Retina (tissue), 1 donor: ENCODE results near the gene DCBLD1.
"Not testable (repeated sequence)": the region's sequence is repeated elsewhere in the genome, so short reads cannot be mapped to it uniquely, and the experiment has no call there.

Experiments used
- DNase-seq: peaks from one replicate; pipeline ENCODE4 v3.0.0-alpha.2; 2016

Gene DCBLD1

DNA sequence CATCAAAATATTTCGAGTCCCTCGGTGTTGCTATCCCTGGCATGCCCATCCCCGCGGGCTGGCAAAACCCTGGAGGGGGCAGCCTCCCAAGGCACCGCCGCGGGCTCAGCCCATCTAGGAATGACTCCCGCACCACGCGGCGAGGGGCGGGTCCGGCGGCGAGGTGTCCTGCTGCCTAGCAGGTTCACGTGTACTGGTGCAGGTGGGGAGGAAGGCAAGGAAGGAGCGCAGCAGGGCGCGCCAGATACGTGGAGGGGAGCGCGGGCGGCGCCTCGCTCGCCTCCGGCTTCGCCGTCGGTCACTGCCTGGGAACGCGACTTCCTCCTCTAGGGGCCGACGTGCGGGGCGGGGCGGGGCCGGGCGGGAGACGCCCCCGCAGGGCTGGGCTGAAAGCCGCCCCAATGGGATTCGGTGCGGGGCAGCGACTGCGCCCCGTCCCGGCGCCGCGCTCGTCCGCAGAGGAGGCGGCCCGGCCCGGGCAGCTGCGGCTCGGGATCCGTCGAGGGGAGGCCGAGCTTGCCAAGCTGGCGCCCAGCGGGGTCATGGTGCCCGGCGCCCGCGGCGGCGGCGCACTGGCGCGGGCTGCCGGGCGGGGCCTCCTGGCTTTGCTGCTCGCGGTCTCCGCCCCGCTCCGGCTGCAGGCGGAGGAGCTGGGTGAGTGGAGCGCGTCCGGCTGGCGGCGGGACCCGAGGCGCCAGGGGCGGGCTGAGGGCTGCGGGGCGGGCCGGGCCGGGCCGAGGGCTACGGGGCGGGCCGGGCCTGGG lies at the start of gene DCBLD1:
DCBLD1 (plus strand) TSS at position 435 of the 764 bp plus-strand sequence; CDS start at position 543, 108 bp downstream.
- DNase-seq, result peak; percentile 68

DNA sequence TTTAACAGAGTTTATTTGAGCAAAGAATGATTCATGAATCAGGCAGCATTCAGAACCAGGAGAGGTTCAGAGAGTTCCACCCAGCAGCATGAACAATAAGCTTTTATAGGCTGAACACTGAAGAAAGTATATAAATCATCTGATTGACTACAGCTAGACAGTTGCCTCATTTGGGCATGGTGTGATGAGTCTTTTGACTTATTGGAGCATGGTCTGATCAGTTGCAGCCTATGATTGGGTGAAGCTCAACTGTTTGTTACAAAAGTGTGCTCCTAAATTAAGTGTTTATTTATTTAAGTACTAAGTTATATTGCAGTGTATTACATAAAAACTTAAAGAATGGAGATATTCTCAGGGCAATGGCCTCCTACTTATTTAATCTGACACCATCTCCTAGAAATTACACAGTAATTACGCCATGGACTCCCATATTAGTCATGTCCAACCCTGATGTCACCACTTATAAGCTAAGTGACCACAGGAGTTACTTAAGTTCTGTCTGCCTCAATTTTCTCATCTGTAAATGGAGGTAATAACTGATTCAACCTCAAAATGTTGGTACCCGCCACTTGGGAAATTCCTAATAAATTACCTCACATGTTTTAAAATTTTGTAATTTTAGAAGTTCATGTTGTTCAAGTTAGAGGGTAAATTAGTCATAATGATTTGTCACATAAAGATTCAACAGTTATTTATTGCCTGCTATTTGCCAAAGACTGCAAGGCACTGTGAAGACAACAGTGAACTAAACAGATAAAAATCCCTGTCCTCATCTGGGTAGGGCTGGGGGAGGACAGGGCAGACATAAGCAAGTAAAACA lies 41.6 kb upstream of the DCBLD1 start:
- DNase-seq, result no peak

DNA sequence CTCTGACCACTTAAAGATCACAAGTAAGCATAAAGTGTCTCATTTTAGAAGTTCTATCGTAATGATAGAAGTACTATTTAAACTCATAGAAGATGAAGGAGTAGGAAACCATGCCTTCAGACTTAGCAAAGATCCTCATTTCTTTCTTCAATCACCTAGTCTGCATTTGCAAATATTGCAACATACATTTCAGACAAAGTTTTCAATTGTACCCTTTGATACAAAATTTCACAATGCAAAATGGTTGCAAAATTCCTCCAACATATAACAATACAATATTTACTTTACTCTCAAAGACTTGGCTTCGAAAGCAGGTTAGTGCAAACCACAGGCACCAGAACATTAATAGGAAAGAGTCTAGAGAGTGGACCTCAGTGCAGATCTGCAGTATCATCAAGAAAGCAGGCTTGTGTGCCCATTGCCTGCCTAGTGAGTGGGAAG lies 40.6 kb upstream of the DCBLD1 start:
- no peak for DNase-seq

DNA sequence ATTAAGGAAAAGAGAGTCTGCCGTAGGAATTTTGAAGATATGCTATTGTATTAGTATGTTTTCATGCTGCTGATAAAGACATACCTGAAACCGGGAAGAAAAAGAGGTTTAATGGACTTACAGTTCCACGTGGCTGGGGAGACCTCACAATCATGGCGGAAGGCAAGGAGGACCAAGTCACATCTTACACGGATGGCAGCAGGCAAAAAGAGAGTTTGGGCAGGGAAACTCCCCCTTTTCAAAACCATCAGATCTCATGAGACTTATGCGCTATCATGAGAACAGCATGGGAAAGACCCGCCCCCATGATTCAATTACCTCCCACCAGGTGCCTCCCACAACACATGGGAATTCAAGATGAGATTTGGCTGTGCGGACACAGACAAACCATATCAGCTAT lies 40.2 kb upstream of the DCBLD1 start:
- DNase-seq, result not testable (repeated sequence)

DNA sequence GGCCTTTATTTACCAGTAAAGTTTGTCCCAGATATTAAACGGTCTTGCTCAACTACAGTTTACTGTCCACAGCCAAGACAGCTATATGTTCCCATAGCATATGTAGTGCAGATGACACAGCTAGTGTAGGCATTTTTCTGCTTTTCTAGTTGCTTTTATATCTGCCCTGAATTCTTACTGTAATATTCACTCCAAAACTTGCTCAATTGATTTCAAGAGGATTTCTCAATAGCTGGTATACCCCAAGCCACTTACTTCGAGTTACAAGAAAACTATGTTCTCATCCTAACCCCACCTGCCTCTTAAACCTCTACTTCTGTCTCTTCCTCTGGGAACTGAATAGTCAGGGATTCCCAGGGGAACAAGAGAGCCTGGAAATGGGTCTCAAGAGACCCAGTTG lies 37.9 kb upstream of the DCBLD1 start:
- DNase-seq, result no peak

DNA sequence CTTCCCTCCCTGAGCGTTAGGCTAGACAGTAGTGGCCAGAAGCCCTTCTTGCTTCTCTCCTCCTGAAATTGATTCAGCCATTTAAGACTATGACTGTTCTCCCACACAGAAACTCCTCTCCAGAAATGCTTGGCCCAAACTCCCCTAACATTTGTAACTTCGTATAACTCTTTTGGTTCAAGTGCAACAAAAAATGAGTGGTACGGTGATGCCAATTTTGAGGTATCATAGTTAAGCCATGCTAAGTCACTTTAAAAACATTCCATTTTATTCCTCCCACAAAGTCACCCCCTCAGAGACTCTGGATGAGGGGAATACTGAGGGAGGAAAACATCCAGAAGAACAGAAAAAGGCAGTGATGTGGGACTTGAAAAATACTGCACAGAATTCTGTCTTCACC lies 35.6 kb upstream of the DCBLD1 start:
- no peak for DNase-seq

DNA sequence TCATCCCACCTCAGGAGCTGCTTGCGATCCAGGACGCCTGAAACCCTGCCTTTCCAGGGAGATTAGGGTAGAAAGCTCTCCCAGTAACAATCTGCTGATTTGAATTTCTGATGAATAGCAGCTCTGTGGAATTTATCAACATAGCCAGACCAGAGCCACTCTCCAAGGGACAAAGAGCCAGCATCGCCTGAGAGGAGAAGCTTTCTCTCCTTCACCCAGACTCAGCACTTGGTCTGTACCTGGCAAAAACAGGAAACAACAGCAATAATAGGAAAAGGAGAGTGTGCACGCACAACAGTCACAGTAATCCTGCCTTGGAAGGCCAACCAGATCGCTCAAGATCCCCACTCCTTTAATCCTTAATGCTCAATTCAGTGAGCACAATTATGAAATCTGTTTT lies 34.5 kb upstream of the DCBLD1 start:
- DNase-seq, result no peak

DNA sequence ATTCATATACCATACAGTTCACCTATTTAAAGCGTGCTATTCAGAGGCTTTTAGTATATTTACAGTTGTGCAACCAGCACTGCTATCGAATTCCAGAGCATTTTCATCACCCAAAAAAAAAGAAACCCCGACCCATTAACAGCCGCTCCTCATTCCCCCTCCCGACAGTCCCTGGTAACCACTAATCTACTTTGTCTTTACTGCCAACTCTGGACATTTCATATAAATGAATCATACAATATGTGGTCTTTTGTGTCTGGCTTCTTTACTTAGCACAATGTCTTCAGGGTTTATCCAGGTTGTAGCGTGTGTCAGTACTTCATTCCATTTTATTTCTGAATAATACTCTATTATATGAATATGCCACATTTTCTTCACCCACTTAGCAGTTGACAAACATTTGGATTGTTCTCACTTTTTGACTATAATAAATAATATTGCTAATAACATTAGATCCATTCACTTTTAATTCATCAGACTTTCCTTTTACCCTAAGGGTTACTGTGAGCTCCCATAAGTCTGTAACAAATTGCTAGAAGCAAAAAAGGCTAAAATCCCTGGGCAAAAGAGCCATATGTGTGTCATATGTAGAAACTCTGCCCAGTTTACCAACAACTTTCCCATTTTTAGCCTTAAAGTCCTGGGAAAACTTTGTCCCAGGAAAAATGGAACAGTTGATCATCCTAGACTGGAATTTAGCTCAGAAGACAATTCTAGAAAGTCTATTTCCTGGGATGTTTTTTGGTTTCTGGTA lies 33.6 kb upstream of the DCBLD1 start:
- DNase-seq, result no peak

DNA sequence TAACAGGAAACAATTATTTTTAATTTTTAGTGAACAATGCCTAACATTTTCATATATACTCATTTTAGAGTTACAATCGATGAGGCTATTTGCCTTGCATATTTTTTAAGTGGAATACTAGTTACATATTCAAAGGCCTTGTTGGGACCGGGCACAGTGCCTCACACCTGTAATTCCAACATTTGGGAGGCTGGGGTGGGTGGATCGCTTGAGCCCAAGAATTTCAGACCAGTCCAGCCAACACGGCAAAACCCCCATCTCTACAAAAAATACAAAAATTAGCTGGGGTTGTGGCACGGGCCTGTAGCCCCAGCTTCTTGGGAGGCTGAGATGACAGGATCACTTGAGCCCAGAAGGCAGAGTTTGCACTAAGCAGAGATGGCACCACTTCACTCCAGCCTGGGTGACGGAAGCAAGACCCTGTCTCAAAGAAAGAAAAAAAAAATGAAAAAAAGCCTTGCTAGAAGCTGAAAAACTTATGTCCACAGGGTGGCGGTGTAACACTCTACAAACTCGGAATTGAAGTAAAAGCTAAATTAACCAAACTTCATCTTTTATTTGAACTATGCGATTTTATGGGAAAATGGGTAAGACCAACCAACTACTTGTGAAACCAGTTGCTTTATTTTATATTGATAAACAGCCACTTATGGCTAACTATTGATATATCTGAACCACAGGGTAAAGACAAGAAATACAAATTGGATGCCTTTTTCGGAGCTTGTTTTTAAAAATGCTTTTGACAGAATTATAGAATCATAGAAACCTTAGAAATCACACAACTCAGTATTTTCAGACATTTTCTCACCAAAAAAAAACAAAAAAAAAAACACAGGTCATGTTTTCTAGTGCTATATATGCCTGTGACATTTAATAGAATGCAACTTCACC lies 32.7 kb upstream of the DCBLD1 start:
- DNase-seq, result peak; percentile 67

DNA sequence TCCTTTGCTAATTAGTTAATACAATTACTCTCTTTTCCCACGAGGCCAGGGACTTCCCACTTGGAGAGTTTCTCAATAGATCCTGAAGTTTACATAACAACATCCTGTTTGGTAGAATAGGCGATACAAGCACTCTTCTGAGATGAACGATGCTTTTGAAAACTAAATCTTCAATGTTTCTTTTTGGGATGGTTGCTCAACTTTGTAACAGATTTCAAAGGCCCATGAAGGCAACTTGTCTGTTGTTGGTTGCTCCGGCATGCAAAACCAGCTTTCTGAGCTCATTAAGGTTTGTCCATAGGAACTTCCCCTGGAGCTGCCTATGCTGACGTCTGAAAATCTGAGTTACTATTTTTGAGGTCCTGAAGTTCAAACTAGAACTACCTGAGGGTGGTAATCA lies 30.8 kb upstream of the DCBLD1 start:
- DNase-seq, result no peak

DNA sequence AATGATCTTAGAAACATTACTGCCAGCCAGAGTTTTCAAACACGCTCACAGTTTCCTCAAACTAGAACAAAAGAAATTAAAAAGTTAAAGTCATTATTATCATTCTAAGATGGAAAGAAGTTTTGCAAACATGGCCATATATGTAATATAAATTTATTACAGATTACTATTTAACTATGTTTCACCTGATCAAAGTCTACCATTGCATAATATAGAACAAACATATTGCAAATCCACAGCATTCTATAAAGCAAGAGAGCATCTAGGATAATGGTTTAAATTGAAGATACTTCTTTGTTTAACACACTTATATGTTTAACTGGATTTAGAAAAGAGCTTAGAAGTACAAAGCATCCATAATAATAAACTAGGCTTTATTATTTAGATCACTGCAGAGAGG lies 26.2 kb upstream of the DCBLD1 start:
- no peak for DNase-seq

DNA sequence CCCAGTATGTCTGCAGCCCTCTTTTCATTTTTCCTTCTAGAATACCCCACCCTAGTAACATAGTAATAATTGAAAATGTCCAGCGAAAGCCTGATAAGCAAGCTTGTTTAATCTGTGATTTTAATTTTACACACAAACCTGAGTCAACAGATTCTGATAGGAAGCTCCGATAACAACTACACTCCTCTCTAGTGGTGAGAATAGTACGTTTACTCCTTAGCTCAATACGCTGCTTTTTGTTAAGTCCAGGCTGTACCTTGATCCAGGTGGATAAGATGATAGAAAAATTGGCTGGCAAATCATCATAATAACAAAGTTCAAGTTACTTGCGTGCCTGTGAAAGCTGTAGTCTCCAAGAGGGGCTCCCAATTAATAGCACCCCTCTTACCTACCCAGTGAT lies 25.5 kb upstream of the DCBLD1 start:
- no peak for DNase-seq

DNA sequence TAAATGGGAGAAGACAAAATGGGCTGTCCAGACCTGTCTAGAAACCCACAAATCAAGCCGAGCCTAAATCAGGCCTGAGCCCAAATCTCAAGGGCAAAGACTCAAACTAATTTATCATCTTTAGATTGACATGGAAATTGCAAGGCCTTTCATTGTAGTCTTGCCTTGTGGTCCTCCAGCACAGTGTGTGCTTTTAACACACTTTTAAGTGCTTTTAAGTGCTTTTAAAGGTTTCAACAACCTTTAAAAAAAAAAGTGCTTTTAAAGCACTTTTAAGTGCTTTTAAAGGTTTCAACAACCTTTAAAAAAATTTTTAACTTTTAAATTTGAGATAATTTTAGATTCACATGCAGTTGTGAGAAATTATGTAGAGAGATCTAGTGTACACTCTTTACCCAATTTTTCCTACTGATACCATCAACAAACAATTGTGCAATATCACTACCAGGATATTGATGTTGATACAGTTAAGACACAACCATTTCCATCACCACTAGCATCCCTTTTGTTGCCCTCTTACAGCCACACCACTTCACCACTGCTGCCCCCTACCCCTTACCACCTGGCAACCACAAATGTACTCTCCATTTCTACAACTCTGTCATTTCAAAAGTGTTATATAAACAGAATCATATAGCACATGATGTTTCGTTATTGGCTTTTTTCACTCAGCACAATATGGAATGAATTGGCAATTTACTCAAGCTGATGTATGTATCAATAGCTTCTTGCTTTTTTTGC lies 23.1 kb upstream of the DCBLD1 start:
- DNase-seq, result no peak

DNA sequence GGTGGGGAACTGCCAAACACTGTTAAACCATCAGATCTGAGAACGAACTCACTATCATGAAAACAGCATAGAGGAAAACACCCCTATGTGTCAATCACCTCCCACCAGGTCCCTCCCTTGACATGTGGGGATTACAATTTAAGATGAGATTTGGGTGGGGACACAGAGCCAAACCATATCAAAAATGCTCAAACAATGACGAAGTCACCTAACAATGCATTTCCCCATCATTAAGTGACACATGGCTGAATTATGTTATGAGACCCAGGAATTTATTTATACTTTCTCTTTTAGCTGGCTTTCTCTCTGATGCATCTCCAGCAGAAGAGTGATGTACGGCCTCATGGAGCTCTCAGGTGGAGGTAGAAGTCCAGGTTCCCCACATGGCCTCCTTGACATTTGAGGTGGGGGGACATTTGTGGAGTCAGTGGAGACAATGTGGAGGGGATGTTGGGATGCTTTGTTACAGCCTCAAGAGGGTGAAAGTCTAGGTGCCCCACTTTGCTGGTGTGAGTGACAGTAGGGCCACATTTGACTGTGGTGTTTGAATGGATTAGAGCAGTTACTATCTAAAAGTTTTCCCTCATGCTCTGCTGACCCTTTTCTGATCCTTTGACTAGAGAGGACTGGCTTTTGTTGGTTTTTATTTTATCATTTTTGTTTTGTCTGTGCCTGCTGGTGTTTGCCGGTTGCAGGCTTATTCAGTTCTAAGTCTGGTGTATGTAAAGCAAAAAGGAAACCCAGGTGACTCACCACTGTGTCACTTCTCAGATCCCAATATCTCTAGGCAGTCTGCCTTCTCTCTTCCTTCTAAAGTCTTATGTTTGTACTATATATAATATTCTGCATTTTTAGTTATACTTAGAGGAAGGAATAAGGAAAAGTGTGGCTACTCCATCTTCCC lies 18.5 kb upstream of the DCBLD1 start:
- no peak for DNase-seq

DNA sequence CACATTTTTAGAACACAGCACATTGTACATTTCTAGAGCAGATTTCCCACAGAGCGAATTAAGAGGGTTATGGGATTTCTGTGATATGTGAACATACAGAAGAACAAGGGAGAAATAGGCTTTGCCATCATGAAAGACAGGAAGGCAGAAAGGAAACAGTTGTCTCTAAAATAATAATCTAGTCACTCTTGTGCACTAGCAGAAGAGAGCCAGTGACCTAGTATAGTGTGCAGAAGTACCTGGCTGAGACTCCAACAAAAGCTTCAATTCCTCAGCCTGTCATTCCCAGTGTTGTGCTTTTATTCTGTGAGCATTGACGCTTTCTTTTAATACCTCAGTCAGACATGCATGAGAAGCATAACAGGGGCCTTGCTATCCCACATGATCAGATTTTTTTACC lies 17.8 kb upstream of the DCBLD1 start:
- no peak for DNase-seq

DNA sequence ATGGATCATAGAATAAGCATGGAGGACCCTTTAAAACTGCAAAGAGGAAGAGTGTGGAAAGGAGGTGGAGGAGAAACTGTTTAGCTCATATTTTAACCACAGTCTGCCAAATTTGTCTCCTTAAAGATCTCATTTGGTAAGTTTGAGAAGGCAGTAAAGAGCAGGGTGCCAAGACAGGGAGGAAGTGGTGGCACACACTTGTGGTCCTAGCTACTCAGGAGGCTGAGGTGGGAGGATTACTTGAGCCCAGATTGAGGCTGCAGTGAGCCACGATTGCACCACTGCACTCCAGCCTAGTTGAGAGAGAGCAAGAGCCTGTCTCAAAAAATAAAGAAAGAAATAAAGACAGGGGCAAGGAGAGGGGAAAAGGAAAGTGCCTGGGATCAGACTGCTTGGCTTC lies 16.8 kb upstream of the DCBLD1 start:
- no peak for DNase-seq

DNA sequence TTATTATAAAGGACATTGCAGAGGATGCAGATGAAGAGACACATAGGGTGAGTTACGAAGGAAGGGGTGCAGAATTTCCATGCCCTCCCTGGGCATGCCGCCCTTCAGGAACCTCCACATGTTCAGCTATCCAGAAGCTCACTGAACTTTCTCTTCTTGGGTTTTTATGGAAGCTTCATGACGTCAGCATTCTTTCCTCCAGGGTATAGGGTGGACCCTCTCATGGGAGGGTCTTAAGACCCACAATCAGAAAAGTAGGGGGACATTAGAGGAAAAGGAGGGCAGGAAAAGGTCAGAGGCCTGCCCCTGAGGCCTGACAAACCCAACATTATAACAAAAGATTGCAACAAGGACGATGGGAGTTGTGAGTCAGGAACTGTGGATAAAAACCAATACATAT lies 14.6 kb upstream of the DCBLD1 start:
- DNase-seq, result no peak

DNA sequence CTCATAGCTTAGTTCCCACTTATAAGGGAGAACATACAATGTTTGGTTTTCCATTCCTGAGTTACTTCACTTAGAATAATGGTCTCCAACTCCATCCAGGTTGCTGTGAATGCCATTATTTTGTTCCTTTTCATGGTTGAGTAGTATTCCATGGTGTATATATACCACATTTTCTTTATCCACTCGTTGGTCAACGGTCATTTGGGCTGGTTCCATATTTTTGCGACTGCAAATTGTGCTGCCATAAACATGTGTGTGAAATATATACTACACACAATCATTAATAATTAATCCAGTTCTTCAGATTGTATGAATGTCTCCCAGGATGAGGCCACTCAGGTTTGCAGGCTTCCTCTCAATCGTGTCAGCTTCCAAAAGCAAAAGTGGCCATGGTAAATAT lies 13.9 kb upstream of the DCBLD1 start:
- not testable (repeated sequence) for DNase-seq

DNA sequence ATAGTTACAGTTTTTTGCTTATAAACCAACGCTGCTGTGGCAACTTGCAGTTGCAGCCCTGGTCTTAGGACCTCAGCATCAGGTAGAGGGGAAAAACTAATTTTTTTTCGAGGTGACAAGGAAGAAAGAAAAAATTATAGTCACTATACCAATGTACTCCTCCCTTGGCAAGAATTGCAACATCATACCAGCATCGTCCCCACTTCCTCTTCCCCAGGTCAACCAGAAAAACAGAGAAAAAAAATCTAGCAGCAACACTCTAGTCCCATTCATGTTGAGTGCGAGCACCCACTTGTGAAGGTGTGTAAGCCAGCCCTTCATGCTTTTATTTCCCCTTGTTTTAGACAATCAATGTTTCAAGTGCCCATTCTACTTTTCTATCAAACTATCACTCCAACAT lies 13.1 kb upstream of the DCBLD1 start:
- no peak for DNase-seq

DNA sequence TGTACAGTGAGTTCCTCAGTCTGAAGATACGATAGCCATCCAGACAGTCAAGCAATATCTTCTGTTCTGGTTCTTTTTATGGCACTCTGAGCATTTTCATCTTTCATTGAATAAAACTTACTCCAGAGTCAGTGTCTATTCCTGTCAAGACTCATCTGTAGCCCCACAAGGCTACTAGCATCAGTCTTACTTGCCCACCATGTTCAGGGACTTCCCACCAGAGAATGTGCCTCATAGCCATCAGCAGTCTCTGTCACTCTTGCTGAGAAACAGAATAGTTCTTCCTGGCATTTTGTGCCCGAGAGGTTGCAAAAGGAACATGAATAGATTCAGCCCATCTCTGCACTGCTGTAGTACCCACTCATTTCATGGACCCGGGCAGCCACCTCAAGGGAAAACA lies 12.7 kb upstream of the DCBLD1 start:
- no peak for DNase-seq

DNA sequence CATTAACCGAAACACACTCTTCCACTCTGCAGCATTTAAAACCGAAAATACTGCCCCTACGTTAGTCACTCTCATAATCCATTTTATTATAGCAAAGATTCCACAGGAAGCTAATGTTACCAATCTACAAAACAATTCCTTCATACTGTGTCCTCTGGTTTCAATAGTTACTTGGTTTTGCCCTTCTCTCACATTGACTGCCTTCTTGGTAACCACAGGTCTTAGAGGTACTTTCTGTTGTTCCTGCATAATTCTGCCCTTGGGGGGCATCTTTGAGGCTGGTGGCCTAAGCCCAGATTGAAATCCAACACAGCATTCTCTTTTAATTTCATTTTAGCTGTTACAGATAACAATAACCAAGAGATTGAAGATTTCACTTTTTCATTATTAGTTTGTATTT lies 9.8 kb upstream of the DCBLD1 start:
- DNase-seq, result no peak
